ENCODE measurements around the gene G3BP1.

The G3BP1 gene

DNA sequence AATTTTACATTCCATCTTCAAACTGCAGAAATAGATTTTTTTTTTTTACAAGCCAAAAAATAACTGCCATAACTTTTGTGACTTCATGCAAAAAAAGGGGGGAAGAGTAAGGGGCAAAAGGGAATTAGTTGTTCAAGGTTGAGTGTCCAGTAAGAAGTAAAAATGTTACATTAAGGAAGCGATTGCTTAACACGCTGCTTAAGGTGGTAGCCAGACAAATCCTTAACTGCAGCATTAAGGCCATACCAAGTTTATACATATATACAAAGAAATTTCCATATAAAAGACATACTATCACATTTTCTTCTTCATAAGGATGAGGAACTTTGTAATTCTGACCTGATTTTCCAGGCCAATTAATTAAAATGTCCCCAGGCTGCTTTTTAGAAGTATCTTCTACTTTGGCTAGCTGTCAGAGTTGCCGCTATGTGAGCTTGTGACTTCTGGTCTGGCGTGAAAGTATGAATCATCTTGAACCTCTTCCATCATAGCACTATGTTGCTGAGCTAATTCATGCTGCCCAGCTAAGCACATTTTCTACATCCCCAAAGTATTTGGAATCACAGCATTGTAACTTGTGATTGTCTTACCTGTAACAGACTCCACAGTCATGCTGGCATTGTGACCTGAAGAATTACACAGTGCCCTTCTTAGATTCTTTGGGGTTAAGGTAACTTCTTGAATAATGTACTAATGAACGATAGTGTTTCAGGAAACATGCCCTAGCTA, 40.0 kb downstream of the G3BP1 start:
- Histone ChIP-seq H3K4me1 (ENCODE audit: control extremely low read depth in 1 of 4, control insufficient read depth in 4 of 4, insufficient read depth in 4 of 4, low read length in 3 of 4) (no peaks in the 10 kb centered on the region), H3K36me3 (ENCODE audit: control insufficient read depth in 4 of 4, insufficient read depth in 4 of 4, low read length in 3 of 4) (peaks cover 26 to 75% (median 53%) of the 10 kb centered on the region in 4 experiments), H3K27ac (ENCODE audit: insufficient read depth in 1 of 2, low read depth in 1 of 2, low read length in 2 of 2, poor library complexity in 1 of 2, severe bottlenecking in 2 of 2) (no peak overlapping the region), H3K27me3 (replicated peaks in 2 of 5; ENCODE audit: control insufficient read depth in 4 of 5, insufficient read depth in 5 of 5, low read length in 4 of 5) (no peaks in the 10 kb centered on the region), H3K9me3 (ENCODE audit: control extremely low read depth in 1 of 5, control insufficient read depth in 4 of 5, insufficient read depth in 2 of 5, low read depth in 1 of 5, low read length in 4 of 5) (no peaks in the 10 kb centered on the region), H3K4me3 (ENCODE audit: control insufficient read depth in 1 of 7, extremely low read depth in 1 of 7, insufficient read depth in 4 of 7, low read depth in 2 of 7, low read length in 6 of 7) (no peak overlapping the region)
- DNase-seq, result no peak
- ChIA-PET POLR2A (no interaction called here), CTCF (interaction anchor here (0.6 to 1.1 kb wide), 2 partner anchors 8 to 517 kb away, joined by 3 to 4 read pairs; no protein-coding TSS in a partner anchor)
- 88% methylated on average over 3 of the region's 5 CpGs for WGBS (ENCODE audit: insufficient coverage)

GRCh38 chr5:151812757-151813309, 41.1 kb downstream of the G3BP1 start:
- WGBS (ENCODE audit: insufficient coverage), result 100% methylated on average over 1 of the region's 2 CpGs
- peaks cover 19 to 67% (median 47%) of the 10 kb centered on the region in 4 experiments for H3K36me3 ChIP-seq (ENCODE audit: control insufficient read depth in 4 of 4, insufficient read depth in 4 of 4, low read length in 3 of 4)
- H3K9me3 ChIP-seq (ENCODE audit: control extremely low read depth in 1 of 5, control insufficient read depth in 4 of 5, insufficient read depth in 2 of 5, low read depth in 1 of 5, low read length in 4 of 5), result no peaks in the 10 kb centered on the region
- H3K4me1 ChIP-seq (ENCODE audit: control extremely low read depth in 1 of 4, control insufficient read depth in 4 of 4, insufficient read depth in 4 of 4, low read length in 3 of 4), result no peaks in the 10 kb centered on the region
- POLR2A ChIA-PET, result no interaction called here
- no peaks in the 10 kb centered on the region for H3K27me3 ChIP-seq (replicated peaks in 2 of 5; ENCODE audit: control insufficient read depth in 4 of 5, insufficient read depth in 5 of 5, low read length in 4 of 5)
- CTCF ChIA-PET, result no interaction called here
- no peak overlapping the region for H3K4me3 ChIP-seq (ENCODE audit: control insufficient read depth in 1 of 7, extremely low read depth in 1 of 7, insufficient read depth in 4 of 7, low read depth in 2 of 7, low read length in 6 of 7)
- DNase-seq, result no peak
- H3K27ac ChIP-seq (ENCODE audit: insufficient read depth in 1 of 2, low read depth in 1 of 2, low read length in 2 of 2, poor library complexity in 1 of 2, severe bottlenecking in 2 of 2), result no peak overlapping the region

DNA sequence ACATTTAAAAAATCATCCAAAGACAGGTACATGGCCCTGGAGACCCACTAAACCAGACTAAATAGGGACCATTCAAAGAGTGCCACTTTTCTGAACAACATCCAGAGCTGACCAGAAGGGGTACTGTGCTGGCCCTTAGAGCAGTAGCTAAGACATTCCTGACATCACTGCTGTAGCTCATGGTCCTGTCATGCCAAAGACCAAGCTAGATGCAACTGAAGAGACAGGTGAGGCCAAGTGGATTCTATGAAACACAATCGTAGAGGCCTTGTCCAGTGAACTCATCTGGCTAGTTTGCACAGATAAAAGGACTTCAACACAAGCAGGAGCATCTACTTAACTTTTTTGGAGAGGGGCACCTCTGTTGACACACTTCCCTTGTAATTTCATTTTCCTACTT, 43.3 kb downstream of the G3BP1 start:
- DNase-seq, result no peak
- 100% methylated on average over 1 of the region's 1 CpG for WGBS (ENCODE audit: insufficient coverage)
- H3K27ac ChIP-seq (ENCODE audit: insufficient read depth in 1 of 2, low read depth in 1 of 2, low read length in 2 of 2, poor library complexity in 1 of 2, severe bottlenecking in 2 of 2), result no peak overlapping the region
- ChIA-PET CTCF (interaction anchor here (1.4 to 2.2 kb wide), 2 partner anchors 9 to 10 kb away, joined by 4 to 12 read pairs; no protein-coding TSS in a partner anchor), POLR2A (no interaction called here)
- no peaks in the 10 kb centered on the region for H3K4me1 ChIP-seq (ENCODE audit: control extremely low read depth in 1 of 4, control insufficient read depth in 4 of 4, insufficient read depth in 4 of 4, low read length in 3 of 4)
- H3K9me3 ChIP-seq (ENCODE audit: control extremely low read depth in 1 of 5, control insufficient read depth in 4 of 5, insufficient read depth in 2 of 5, low read depth in 1 of 5, low read length in 4 of 5), result no peaks in the 10 kb centered on the region
- H3K27me3 ChIP-seq (replicated peaks in 2 of 5; ENCODE audit: control insufficient read depth in 4 of 5, insufficient read depth in 5 of 5, low read length in 4 of 5), result no peaks in the 10 kb centered on the region
- H3K36me3 ChIP-seq (ENCODE audit: control insufficient read depth in 4 of 4, insufficient read depth in 4 of 4, low read length in 3 of 4), result peaks cover 14 to 54% (median 34%) of the 10 kb centered on the region in 4 experiments
- no peak overlapping the region for H3K4me3 ChIP-seq (ENCODE audit: control insufficient read depth in 1 of 7, extremely low read depth in 1 of 7, insufficient read depth in 4 of 7, low read depth in 2 of 7, low read length in 6 of 7)

GRCh38 chr5:151819830-151820229, 48.1 kb downstream of the G3BP1 start:
- no peaks in the 10 kb centered on the region for H3K9me3 ChIP-seq (ENCODE audit: control extremely low read depth in 1 of 5, control insufficient read depth in 4 of 5, insufficient read depth in 2 of 5, low read depth in 1 of 5, low read length in 4 of 5)
- no peak overlapping the region for H3K27ac ChIP-seq (ENCODE audit: insufficient read depth in 1 of 2, low read depth in 1 of 2, low read length in 2 of 2, poor library complexity in 1 of 2, severe bottlenecking in 2 of 2)
- ChIA-PET POLR2A (no interaction called here), CTCF (interaction anchor here (1.5 kb wide), 1 partner anchor 8 kb away, joined by 3 read pairs; no protein-coding TSS in a partner anchor)
- peaks cover 0 to 6% (median 1%) of the 10 kb centered on the region in 4 experiments for H3K4me1 ChIP-seq (ENCODE audit: control extremely low read depth in 1 of 4, control insufficient read depth in 4 of 4, insufficient read depth in 4 of 4, low read length in 3 of 4)
- H3K4me3 ChIP-seq (ENCODE audit: control insufficient read depth in 1 of 7, extremely low read depth in 1 of 7, insufficient read depth in 4 of 7, low read depth in 2 of 7, low read length in 6 of 7), result no peak overlapping the region
- no peak for DNase-seq
- no peaks in the 10 kb centered on the region for H3K27me3 ChIP-seq (replicated peaks in 2 of 5; ENCODE audit: control insufficient read depth in 4 of 5, insufficient read depth in 5 of 5, low read length in 4 of 5)
- H3K36me3 ChIP-seq (ENCODE audit: control insufficient read depth in 4 of 4, insufficient read depth in 4 of 4, low read length in 3 of 4), result peaks cover 2 to 15% (median 5%) of the 10 kb centered on the region in 4 experiments

DNA sequence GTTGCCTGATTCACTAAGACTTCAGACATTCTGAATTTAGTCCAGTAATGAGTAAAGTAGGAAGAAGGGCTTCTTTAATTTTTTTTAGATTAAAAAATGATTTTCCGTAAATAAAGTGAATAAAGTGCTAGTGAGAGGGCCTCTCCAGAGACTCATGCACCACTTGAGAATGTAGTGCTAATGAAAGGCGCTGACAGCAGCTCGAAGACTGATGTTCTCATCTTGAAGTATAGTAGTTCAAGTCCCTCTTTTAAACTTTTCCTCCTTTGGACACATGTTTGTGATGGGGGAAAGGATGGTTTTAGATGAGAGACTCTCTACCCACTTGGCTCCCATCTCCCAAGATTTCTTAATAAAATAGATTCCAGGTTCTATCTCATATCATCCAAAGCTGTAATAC, 48.5 kb downstream of the G3BP1 start:
- no peak overlapping the region for H3K27ac ChIP-seq (ENCODE audit: insufficient read depth in 1 of 2, low read depth in 1 of 2, low read length in 2 of 2, poor library complexity in 1 of 2, severe bottlenecking in 2 of 2)
- CTCF ChIA-PET, result interaction anchor here (1.5 kb wide), 1 partner anchor 9 kb away, joined by 3 read pairs; no protein-coding TSS in a partner anchor
- DNase-seq, result no peak

GRCh38 chr5:151820903-151821302, 49.1 kb downstream of the G3BP1 start:
- H3K27me3 ChIP-seq (replicated peaks in 2 of 5; ENCODE audit: control insufficient read depth in 4 of 5, insufficient read depth in 5 of 5, low read length in 4 of 5), result no peaks in the 10 kb centered on the region
- DNase-seq, result no peak
- no CpG with 5 or more reads among the region's 1 CpG for WGBS (ENCODE audit: insufficient coverage)
- no peak overlapping the region for H3K27ac ChIP-seq (ENCODE audit: insufficient read depth in 1 of 2, low read depth in 1 of 2, low read length in 2 of 2, poor library complexity in 1 of 2, severe bottlenecking in 2 of 2)
- H3K9me3 ChIP-seq (ENCODE audit: control extremely low read depth in 1 of 5, control insufficient read depth in 4 of 5, insufficient read depth in 2 of 5, low read depth in 1 of 5, low read length in 4 of 5), result no peaks in the 10 kb centered on the region
- ChIA-PET POLR2A (no interaction called here), CTCF (interaction anchor here (1.5 kb wide), 1 partner anchor 9 kb away, joined by 3 read pairs; no protein-coding TSS in a partner anchor)
- no peak overlapping the region for H3K4me3 ChIP-seq (ENCODE audit: control insufficient read depth in 1 of 7, extremely low read depth in 1 of 7, insufficient read depth in 4 of 7, low read depth in 2 of 7, low read length in 6 of 7)
- peaks cover 0 to 6% (median 1%) of the 10 kb centered on the region in 4 experiments for H3K4me1 ChIP-seq (ENCODE audit: control extremely low read depth in 1 of 4, control insufficient read depth in 4 of 4, insufficient read depth in 4 of 4, low read length in 3 of 4)
- peaks cover 0 to 8% (median 3%) of the 10 kb centered on the region in 4 experiments for H3K36me3 ChIP-seq (ENCODE audit: control insufficient read depth in 4 of 4, insufficient read depth in 4 of 4, low read length in 3 of 4)

More for the DNA sequence above, 48.5 kb downstream of the G3BP1 start:
- H3K4me1 ChIP-seq (ENCODE audit: control extremely low read depth in 1 of 4, control insufficient read depth in 4 of 4, insufficient read depth in 4 of 4, low read length in 3 of 4), result peaks cover 0 to 6% (median 1%) of the 10 kb centered on the region in 4 experiments
- H3K9me3 ChIP-seq (ENCODE audit: control extremely low read depth in 1 of 5, control insufficient read depth in 4 of 5, insufficient read depth in 2 of 5, low read depth in 1 of 5, low read length in 4 of 5), result no peaks in the 10 kb centered on the region
- H3K27me3 ChIP-seq (replicated peaks in 2 of 5; ENCODE audit: control insufficient read depth in 4 of 5, insufficient read depth in 5 of 5, low read length in 4 of 5), result no peaks in the 10 kb centered on the region
- POLR2A ChIA-PET, result no interaction called here
- no peak overlapping the region for H3K4me3 ChIP-seq (ENCODE audit: control insufficient read depth in 1 of 7, extremely low read depth in 1 of 7, insufficient read depth in 4 of 7, low read depth in 2 of 7, low read length in 6 of 7)
- peaks cover 0 to 11% (median 4%) of the 10 kb centered on the region in 4 experiments for H3K36me3 ChIP-seq (ENCODE audit: control insufficient read depth in 4 of 4, insufficient read depth in 4 of 4, low read length in 3 of 4)
- no CpG with 5 or more reads among the region's 3 CpGs for WGBS (ENCODE audit: insufficient coverage)

DNA sequence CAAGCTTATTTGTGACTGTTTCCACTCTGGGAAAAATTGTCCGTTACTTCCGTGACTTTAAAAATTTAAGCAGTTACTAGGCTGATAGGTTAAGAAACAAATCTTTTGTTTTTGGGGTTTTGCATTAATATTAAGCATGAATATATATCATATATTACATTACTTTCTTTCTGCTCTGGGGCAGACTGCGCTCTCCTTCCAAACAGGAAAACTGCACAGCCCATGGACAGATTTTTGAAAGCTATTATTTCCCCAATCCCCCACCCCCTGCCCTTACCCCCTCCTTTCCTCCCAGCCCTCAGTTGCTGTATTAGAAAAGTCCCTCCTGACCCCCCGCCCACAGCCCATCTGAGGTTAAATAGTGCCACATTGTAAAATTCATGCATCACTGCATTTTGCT, 50.4 kb downstream of the G3BP1 start:
- CTCF ChIA-PET, result no interaction called here
- no peaks in the 10 kb centered on the region for H3K27me3 ChIP-seq (replicated peaks in 2 of 5; ENCODE audit: control insufficient read depth in 4 of 5, insufficient read depth in 5 of 5, low read length in 4 of 5)
- WGBS (ENCODE audit: insufficient coverage), result 100% methylated on average over 1 of the region's 4 CpGs
- POLR2A ChIA-PET, result no interaction called here
- H3K4me1 ChIP-seq (ENCODE audit: control extremely low read depth in 1 of 4, control insufficient read depth in 4 of 4, insufficient read depth in 4 of 4, low read length in 3 of 4), result peaks cover 0 to 6% (median 1%) of the 10 kb centered on the region in 4 experiments
- no peak for DNase-seq
- H3K9me3 ChIP-seq (ENCODE audit: control extremely low read depth in 1 of 5, control insufficient read depth in 4 of 5, insufficient read depth in 2 of 5, low read depth in 1 of 5, low read length in 4 of 5), result no peaks in the 10 kb centered on the region
- no peak overlapping the region for H3K27ac ChIP-seq (ENCODE audit: insufficient read depth in 1 of 2, low read depth in 1 of 2, low read length in 2 of 2, poor library complexity in 1 of 2, severe bottlenecking in 2 of 2)
- no peaks in the 10 kb centered on the region for H3K36me3 ChIP-seq (ENCODE audit: control insufficient read depth in 4 of 4, insufficient read depth in 4 of 4, low read length in 3 of 4)
- H3K4me3 ChIP-seq (ENCODE audit: control insufficient read depth in 1 of 7, extremely low read depth in 1 of 7, insufficient read depth in 4 of 7, low read depth in 2 of 7, low read length in 6 of 7), result no peak overlapping the region

Data from common myeloid progenitor, CD34-positive (primary cell).